K562 (cell line): ENCODE data around the gene EFEMP2. TPM values are rescaled to one million over a fixed set of nuclear protein-coding genes. Genes with fewer than 3 reads are reported as not detected.
A peak's percentile ranks its signal among the peaks of the same experiment; 100 is the strongest.

Experiments used
- ATF6 ChIP-seq: sonication (generic); formaldehyde crosslinking; IDR thresholded peaks from 2 replicates; pipeline ENCODE4 v1.4.0; 2020; ENCODE audit warnings: mild to moderate bottlenecking, missing genetic modification reagents
- CHD7 ChIP-seq: fragments of 200-600 bp; sonication (generic); IDR thresholded peaks from one replicate; pipeline ENCODE4 v1.6.1; 2012; ENCODE audit warnings: mild to moderate bottlenecking, low read depth, low read length, inconsistent platforms
- CREB3L1 ChIP-seq: fragments of 450-650 bp; IDR thresholded peaks from 2 replicates; pipeline ENCODE4 v1.6.1; 2014; ENCODE audit warnings: low read depth, mild to moderate bottlenecking, moderate library complexity, borderline replicate concordance
- ETV6 ChIP-seq, 3 experiments: fragments of 150-350 bp in 1 of 3; sonication (generic) in 1 of 3; formaldehyde crosslinking in 1 of 3; IDR thresholded peaks; 2 replicates each; pipeline versions ENCODE4 v1.6.1 to v1.8.0; 2014 to 2022; ENCODE audit warnings: borderline replicate concordance in 2 of 3, low read depth in 2 of 3, antibody characterized with exemption in 1 of 3, low read length in 1 of 3, mild to moderate bottlenecking in 1 of 3, missing genetic modification reagents in 1 of 3
- RBM25 ChIP-seq: fragments of 200-400 bp; formaldehyde crosslinking; IDR thresholded peaks from 2 replicates; pipeline ENCODE4 v1.6.1; 2018; ENCODE audit warnings: low read length, low read depth, moderate library complexity; ENCODE audit not compliant: severe bottlenecking
- TRIM28 ChIP-seq: fragments of 450-650 bp; IDR thresholded peaks from 2 replicates; pipeline ENCODE4 v1.6.1; 2017
- U2AF1 ChIP-seq: fragments of 200-400 bp; formaldehyde crosslinking; optimal IDR thresholded peaks from 2 replicates; pipeline ENCODE3; 2017; ENCODE audit warnings: mild to moderate bottlenecking, low read depth, low read length, moderate library complexity
- XRCC3 ChIP-seq: fragments of 450-650 bp; IDR thresholded peaks from 2 replicates; pipeline ENCODE4 v1.6.1; 2017; ENCODE audit warnings: mild to moderate bottlenecking, moderate library complexity
- ZNF785 ChIP-seq: fragments of 250-450 bp; sonication (Bioruptor Pico); IDR thresholded peaks from 2 replicates; pipeline ENCODE4 v1.4.0; 2020; ENCODE audit warnings: mild to moderate bottlenecking
- polyA plus RNA-seq, 8 experiments: library from polyadenylated mRNA; depleted of rRNA in 4 of 8; stranded (reverse) in 5 of 8; unstranded in 3 of 8; fragments of >200 nt; fragmentation: Nextera tagmentation in 2 of 8; fragmentation: Illumina TruSeq in 1 of 8; extraction: Ambion mirVana in 2 of 8; extraction: Trizol in 1 of 8; gene quantifications; 2 replicates each; pipeline versions ENCODE4 v1.2.1 to v1.2.3, GENCODE V29; 2011 to 2014; ENCODE audit warnings: inconsistent platforms in 1 of 8, missing spikeins in 1 of 8
- total RNA-seq, 7 experiments: library from RNA; depleted of rRNA in 6 of 7; stranded (reverse); fragments of >200 nt in 6 of 7; fragmentation: Illumina TruSeq in 2 of 7; extraction: Trizol in 2 of 7; gene quantifications; 2 replicates each; pipeline versions ENCODE4 v1.2.1 to v1.2.3, GENCODE V29; 2011 to 2021; ENCODE audit warnings: low replicate concordance in 1 of 7
- TF ChIP-seq, protein P1 (sequence below): fragments of 450-650 bp; formaldehyde crosslinking; IDR thresholded peaks from 2 replicates; pipeline ENCODE4 v1.4.0; 2020; ENCODE audit warnings: mild to moderate bottlenecking, moderate library complexity

The EFEMP2 gene
- total and polyA plus RNA-seq, 9 of the 15 experiments (the other 6 are each of a cell fraction or from before 2014, with no cell fraction given): 0.07 to 2.9 (median 0.69) TPM; not detected in 1

DNA sequence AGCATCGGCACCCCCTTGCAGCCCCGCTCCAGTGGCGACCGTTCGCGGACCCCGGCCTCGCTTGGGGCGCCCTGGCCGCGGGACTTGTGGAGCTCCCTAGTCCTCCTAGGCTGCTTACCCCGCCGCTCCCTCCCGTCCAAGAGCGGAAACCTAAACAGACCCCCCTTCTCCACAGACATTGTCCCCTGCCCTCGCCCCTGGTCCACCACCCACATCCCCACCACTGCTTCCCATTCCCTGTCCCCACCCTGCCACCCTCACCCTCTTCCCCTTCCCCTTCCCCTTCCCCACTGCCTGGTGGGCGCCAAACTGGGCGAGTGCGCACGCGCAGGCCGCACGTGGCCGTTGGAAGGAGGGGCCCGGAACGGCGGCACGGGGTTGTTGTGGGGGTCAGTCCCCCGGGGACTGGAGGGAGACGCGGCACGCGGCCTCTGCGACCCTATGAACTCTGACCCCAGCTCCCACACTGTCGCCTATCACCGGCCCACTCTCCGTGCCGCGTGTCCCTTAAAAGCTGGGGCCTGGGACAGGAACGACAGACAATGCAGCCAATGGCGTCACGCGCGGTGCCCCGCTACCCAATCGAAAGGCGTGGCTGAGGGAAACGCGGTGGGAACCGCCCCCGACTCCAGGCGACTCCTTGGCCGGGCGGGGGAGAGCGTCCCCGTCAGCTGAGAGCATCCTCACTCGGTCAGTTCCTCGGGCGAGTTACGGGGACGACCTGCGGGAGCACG, 39.1 kb downstream of the EFEMP2 start, which contains the start of gene SNX32 (continued):
- TF ChIP-seq CHD7 (no peak), U2AF1 (no peak), CREB3L1 (no peak), TRIM28 (no peak), ETV6 (IDR thresholded peaks at IDR 0.05; ENCODE audit: borderline replicate concordance in 1 of 2, low read depth in 2 of 2, low read length in 1 of 2) (no peak), ETV6 (CRISPR knock-in tag; IDR thresholded peaks at IDR 0.05; ENCODE audit: borderline replicate concordance) (no peak), RBM25 (peak; percentile 90), XRCC3 (no peak), ATF6 (no peak), ZNF785 (no peak)
- TF ChIP-seq, protein P1, sequence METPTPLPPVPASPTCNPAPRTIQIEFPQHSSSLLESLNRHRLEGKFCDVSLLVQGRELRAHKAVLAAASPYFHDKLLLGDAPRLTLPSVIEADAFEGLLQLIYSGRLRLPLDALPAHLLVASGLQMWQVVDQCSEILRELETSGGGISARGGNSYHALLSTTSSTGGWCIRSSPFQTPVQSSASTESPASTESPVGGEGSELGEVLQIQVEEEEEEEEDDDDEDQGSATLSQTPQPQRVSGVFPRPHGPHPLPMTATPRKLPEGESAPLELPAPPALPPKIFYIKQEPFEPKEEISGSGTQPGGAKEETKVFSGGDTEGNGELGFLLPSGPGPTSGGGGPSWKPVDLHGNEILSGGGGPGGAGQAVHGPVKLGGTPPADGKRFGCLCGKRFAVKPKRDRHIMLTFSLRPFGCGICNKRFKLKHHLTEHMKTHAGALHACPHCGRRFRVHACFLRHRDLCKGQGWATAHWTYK (CRISPR knock-in tag): no peak
